HepG2 (cell line): ENCODE results near the gene IGF2BP1. TPM values are rescaled to one million over a fixed set of nuclear protein-coding genes. Genes with fewer than 3 reads are reported as not detected.
A peak's percentile ranks its signal among the peaks of the same experiment; 100 is the strongest.

Experiments used
- CEBPG ChIP-seq: IDR thresholded peaks from 2 replicates; pipeline ENCODE4 v1.6.1; 2016
- EZH2 ChIP-seq: conservative IDR thresholded peaks from 2 replicates; pipeline ENCODE4 v1.6.1; 2012; ENCODE audit warnings: mild to moderate bottlenecking, low read depth, low read length, moderate library complexity
- HCFC1 ChIP-seq: fragments of 150-350 bp; IDR thresholded peaks from 2 replicates; pipeline ENCODE4 v1.6.1; 2014; ENCODE audit warnings: low read depth, low read length
- HNRNPH1 ChIP-seq: fragments of 200-400 bp; formaldehyde crosslinking; optimal IDR thresholded peaks from 2 replicates; pipeline ENCODE3; 2017; ENCODE audit warnings: mild to moderate bottlenecking, low read depth, low read length
- KDM5B ChIP-seq: sonication (generic); formaldehyde crosslinking; IDR thresholded peaks from 2 replicates; pipeline ENCODE4 v1.4.0; 2020; ENCODE audit warnings: missing genetic modification reagents, mild to moderate bottlenecking, borderline replicate concordance
- NFYC ChIP-seq: IDR thresholded peaks from 2 replicates; pipeline ENCODE4 v1.6.1; 2016; ENCODE audit warnings: missing genetic modification reagents, missing compliant biosample characterization
- POLR2G ChIP-seq: fragments of 200-400 bp; formaldehyde crosslinking; IDR thresholded peaks from 2 replicates; pipeline ENCODE4 v1.6.1; 2018; ENCODE audit warnings: mild to moderate bottlenecking, low read depth, low read length, moderate library complexity
- RXRA ChIP-seq: sonication (generic); formaldehyde crosslinking; IDR thresholded peaks from 2 replicates; pipeline ENCODE4 v1.5.1; 2020; ENCODE audit warnings: missing genetic modification reagents
- ZNF205 ChIP-seq: IDR thresholded peaks from 2 replicates; pipeline ENCODE4 v1.6.1; 2018; ENCODE audit warnings: missing biosample characterization, missing genetic modification reagents
- ZNF44 ChIP-seq: sonication (generic); formaldehyde crosslinking; IDR thresholded peaks from 2 replicates; pipeline ENCODE4 v1.5.1; 2020; ENCODE audit warnings: mild to moderate bottlenecking, missing genetic modification reagents
- ZNF556 ChIP-seq: sonication (generic); formaldehyde crosslinking; IDR thresholded peaks from 2 replicates; pipeline ENCODE4 v1.4.0; 2020; ENCODE audit warnings: mild to moderate bottlenecking, missing genetic modification reagents, borderline replicate concordance
- ZNF790 ChIP-seq: sonication (generic); formaldehyde crosslinking; IDR thresholded peaks from 2 replicates; pipeline ENCODE4 v1.8.0; 2022; ENCODE audit warnings: missing genetic modification reagents, mild to moderate bottlenecking, borderline replicate concordance
- polyA plus RNA-seq, 8 experiments: library from polyadenylated mRNA; depleted of rRNA in 3 of 8; stranded (reverse) in 7 of 8; unstranded in 1 of 8; fragments of >200 nt; fragmentation: Illumina TruSeq in 4 of 8; extraction: Trizol in 4 of 8; gene quantifications; 2 replicates each; pipeline versions ENCODE4 v1.2.1 to v1.2.3, GENCODE V29; 2011 to 2016; ENCODE audit warnings: low read depth in 4 of 8, missing spikeins in 1 of 8, mixed read lengths in 1 of 8; ENCODE audit not compliant: insufficient read depth in 1 of 8
- total RNA-seq, 5 experiments: library from RNA; depleted of rRNA; stranded (reverse); fragments of >200 nt; fragmentation: Illumina TruSeq; extraction: Trizol; gene quantifications; 2 replicates each; pipeline ENCODE4 v1.2.3, GENCODE V29; 2016; ENCODE audit warnings: low read depth in 1 of 5
- TF ChIP-seq, protein P1 (sequence below): IDR thresholded peaks from 2 replicates; pipeline ENCODE4 v1.6.1; 2016
- TF ChIP-seq, protein P2 (sequence below), 2 experiments: fragments of 450-650 bp in 1 of 2; sonication (generic) in 1 of 2; formaldehyde crosslinking; IDR thresholded peaks; 2 replicates each; pipeline versions ENCODE4 v1.5.0 to v1.8.0; 2020 to 2022; ENCODE audit warnings: mild to moderate bottlenecking in 1 of 2, missing genetic modification reagents in 1 of 2
- TF ChIP-seq, protein P3 (sequence below): sonication (generic); formaldehyde crosslinking; IDR thresholded peaks from 2 replicates; pipeline ENCODE4 v1.5.0; 2020; ENCODE audit warnings: missing genetic modification reagents
- TF ChIP-seq, protein P4 (sequence below): sonication (generic); formaldehyde crosslinking; IDR thresholded peaks from 2 replicates; pipeline ENCODE4 v1.8.1; 2023; ENCODE audit warnings: mild to moderate bottlenecking, inconsistent platforms, moderate library complexity, missing genetic modification reagents, borderline replicate concordance
- TF ChIP-seq, protein P5 (sequence below): sonication (generic); formaldehyde crosslinking; IDR thresholded peaks from 2 replicates; pipeline ENCODE4 v1.9.0; 2021; ENCODE audit warnings: missing genetic modification reagents, borderline replicate concordance
- TF ChIP-seq, protein P6 (sequence below): sonication (generic); formaldehyde crosslinking; IDR thresholded peaks from 2 replicates; pipeline ENCODE4; 2020; ENCODE audit warnings: missing genetic modification reagents, mild to moderate bottlenecking, borderline replicate concordance

Gene IGF2BP1
- total and polyA plus RNA-seq, 2 of the 13 experiments (the other 11 are each of a cell fraction or from before 2014, with no cell fraction given), result 29.7 to 75.1 TPM

DNA sequence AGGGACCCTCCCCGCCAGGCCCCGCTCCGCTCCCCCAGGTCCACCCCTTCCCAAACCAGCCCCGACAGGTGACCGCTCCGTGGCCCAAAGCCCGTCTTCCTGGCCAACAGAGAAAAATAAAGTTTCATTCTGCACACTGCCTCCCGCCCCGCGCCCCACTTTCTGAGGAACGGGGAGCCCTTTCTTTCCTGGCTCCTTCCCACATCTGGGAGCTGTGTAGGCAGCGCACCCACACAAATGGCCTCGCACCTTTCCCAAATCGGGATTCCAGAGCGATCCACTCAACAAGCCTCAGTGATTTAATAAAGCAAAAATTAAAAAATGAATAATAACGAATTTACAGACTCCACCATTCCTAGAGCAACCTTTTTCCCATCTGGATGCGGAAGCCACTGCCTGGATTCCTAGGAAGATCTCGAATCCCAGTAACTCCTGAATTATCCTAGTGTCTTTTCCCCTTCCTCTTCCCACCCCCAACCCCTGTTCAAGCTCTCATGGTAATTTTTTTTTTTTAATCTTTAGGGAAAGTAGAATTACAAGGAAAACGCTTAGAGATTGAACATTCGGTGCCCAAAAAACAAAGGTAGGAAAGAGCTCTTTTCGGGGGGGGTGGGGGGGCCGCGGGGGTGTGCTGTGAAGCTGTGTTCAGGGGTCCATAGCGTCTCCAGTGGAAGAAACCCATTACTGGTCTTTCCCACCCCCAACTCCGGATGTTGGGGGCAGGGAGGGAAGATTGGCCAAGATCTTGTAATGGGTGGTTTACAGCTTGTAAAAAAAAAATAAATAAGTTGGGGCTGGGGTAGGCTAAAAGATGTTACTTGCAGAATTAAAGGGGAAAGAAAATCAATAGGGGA lies 1.6 kb downstream of the IGF2BP1 start (continued):
- no peak for TF ChIP-seq RXRA (CRISPR knock-in tag)
- TF ChIP-seq EZH2, result no peak
- TF ChIP-seq ZNF205 (CRISPR knock-in tag), result no peak
- no peak; the same call in 1 of the 2 replicates for TF ChIP-seq POLR2G
- no peak for TF ChIP-seq ZNF556 (CRISPR knock-in tag)
- 0 out of 2 replicates have a peak, but pooled peaks have one; percentile 16 for TF ChIP-seq ZNF44
- TF ChIP-seq HCFC1, result no peak
- no peak for TF ChIP-seq HNRNPH1
- TF ChIP-seq, protein P1, sequence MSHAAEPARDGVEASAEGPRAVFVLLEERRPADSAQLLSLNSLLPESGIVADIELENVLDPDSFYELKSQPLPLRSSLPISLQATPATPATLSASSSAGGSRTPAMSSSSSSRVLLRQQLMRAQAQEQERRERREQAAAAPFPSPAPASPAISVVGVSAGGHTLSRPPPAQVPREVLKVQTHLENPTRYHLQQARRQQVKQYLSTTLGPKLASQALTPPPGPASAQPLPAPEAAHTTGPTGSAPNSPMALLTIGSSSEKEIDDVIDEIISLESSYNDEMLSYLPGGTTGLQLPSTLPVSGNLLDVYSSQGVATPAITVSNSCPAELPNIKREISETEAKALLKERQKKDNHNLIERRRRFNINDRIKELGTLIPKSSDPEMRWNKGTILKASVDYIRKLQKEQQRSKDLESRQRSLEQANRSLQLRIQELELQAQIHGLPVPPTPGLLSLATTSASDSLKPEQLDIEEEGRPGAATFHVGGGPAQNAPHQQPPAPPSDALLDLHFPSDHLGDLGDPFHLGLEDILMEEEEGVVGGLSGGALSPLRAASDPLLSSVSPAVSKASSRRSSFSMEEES, result no peak
- TF ChIP-seq, protein P2, sequence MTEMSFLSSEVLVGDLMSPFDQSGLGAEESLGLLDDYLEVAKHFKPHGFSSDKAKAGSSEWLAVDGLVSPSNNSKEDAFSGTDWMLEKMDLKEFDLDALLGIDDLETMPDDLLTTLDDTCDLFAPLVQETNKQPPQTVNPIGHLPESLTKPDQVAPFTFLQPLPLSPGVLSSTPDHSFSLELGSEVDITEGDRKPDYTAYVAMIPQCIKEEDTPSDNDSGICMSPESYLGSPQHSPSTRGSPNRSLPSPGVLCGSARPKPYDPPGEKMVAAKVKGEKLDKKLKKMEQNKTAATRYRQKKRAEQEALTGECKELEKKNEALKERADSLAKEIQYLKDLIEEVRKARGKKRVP (CRISPR knock-in tag; IDR thresholded peaks at IDR 0.05), result 0 out of 4 replicates have a peak, but pooled peaks of 1 of the 2 experiments have one; percentile 19
- TF ChIP-seq CEBPG (CRISPR knock-in tag), result peak; percentile 75
- TF ChIP-seq KDM5B (CRISPR knock-in tag), result no peak
- TF ChIP-seq, protein P3, sequence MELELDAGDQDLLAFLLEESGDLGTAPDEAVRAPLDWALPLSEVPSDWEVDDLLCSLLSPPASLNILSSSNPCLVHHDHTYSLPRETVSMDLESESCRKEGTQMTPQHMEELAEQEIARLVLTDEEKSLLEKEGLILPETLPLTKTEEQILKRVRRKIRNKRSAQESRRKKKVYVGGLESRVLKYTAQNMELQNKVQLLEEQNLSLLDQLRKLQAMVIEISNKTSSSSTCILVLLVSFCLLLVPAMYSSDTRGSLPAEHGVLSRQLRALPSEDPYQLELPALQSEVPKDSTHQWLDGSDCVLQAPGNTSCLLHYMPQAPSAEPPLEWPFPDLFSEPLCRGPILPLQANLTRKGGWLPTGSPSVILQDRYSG (CRISPR knock-in tag), result no peak
- TF ChIP-seq, protein P4, sequence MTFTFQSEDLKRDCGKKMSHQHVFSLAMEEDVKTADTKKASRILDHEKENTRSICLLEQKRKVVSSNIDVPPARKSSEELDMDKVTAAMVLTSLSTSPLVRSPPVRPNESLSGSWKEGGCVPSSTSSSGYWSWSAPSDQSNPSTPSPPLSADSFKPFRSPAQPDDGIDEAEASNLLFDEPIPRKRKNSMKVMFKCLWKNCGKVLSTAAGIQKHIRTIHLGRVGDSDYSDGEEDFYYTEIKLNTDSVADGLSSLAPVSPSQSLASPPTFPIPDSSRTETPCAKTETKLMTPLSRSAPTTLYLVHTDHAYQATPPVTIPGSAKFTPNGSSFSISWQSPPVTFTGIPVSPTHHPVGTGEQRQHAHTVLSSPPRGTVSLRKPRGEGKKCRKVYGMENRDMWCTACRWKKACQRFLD (CRISPR knock-in tag), result no peak
- TF ChIP-seq NFYC (CRISPR knock-in tag), result no peak
- TF ChIP-seq, protein P5, sequence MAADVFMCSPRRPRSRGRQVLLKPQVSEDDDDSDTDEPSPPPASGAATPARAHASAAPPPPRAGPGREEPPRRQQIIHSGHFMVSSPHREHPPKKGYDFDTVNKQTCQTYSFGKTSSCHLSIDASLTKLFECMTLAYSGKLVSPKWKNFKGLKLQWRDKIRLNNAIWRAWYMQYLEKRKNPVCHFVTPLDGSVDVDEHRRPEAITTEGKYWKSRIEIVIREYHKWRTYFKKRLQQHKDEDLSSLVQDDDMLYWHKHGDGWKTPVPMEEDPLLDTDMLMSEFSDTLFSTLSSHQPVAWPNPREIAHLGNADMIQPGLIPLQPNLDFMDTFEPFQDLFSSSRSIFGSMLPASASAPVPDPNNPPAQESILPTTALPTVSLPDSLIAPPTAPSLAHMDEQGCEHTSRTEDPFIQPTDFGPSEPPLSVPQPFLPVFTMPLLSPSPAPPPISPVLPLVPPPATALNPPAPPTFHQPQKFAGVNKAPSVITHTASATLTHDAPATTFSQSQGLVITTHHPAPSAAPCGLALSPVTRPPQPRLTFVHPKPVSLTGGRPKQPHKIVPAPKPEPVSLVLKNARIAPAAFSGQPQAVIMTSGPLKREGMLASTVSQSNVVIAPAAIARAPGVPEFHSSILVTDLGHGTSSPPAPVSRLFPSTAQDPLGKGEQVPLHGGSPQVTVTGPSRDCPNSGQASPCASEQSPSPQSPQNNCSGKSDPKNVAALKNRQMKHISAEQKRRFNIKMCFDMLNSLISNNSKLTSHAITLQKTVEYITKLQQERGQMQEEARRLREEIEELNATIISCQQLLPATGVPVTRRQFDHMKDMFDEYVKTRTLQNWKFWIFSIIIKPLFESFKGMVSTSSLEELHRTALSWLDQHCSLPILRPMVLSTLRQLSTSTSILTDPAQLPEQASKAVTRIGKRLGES (CRISPR knock-in tag), result no peak
- no peak for TF ChIP-seq ZNF790
- TF ChIP-seq, protein P6, sequence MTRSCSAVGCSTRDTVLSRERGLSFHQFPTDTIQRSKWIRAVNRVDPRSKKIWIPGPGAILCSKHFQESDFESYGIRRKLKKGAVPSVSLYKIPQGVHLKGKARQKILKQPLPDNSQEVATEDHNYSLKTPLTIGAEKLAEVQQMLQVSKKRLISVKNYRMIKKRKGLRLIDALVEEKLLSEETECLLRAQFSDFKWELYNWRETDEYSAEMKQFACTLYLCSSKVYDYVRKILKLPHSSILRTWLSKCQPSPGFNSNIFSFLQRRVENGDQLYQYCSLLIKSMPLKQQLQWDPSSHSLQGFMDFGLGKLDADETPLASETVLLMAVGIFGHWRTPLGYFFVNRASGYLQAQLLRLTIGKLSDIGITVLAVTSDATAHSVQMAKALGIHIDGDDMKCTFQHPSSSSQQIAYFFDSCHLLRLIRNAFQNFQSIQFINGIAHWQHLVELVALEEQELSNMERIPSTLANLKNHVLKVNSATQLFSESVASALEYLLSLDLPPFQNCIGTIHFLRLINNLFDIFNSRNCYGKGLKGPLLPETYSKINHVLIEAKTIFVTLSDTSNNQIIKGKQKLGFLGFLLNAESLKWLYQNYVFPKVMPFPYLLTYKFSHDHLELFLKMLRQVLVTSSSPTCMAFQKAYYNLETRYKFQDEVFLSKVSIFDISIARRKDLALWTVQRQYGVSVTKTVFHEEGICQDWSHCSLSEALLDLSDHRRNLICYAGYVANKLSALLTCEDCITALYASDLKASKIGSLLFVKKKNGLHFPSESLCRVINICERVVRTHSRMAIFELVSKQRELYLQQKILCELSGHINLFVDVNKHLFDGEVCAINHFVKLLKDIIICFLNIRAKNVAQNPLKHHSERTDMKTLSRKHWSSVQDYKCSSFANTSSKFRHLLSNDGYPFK, result no peak
